GM04504 (cell line): ENCODE measurements around the gene ADGRL1.

ENCODE experiments used
- DNase-seq: peaks from one replicate; pipeline ENCODE4 v3.0.0-alpha.2; 2012; ENCODE audit warnings: low read depth

Gene ADGRL1

GRCh38 chr19:14138576-14139265 is 67.2 kb downstream of the ADGRL1 start:
- no peak for DNase-seq

GRCh38 chr19:14136509-14137281 is 69.3 kb downstream of the ADGRL1 start, which contains the start of gene ASF1B:
TSS of gene ASF1B (minus strand) at chr19:14136589. CDS start at chr19:14136456, 133 bp downstream.
- peak; percentile 100 for DNase-seq

GRCh38 chr19:14135985-14136508 is 69.9 kb downstream of the ADGRL1 start:
- no peak for DNase-seq

GRCh38 chr19:14135355-14135754 is 70.6 kb downstream of the ADGRL1 start:
- no peak for DNase-seq

- no peak for DNase-seq
Measured at GRCh38 chr19:14127929-14128509, 78.0 kb downstream of the ADGRL1 start.

- no peak for DNase-seq
Measured at GRCh38 chr19:14127176-14127575, 78.8 kb downstream of the ADGRL1 start.

GRCh38 chr19:14122924-14123323 is 83.0 kb downstream of the ADGRL1 start:
- no peak for DNase-seq

GRCh38 chr19:14120497-14120780 is 85.5 kb downstream of the ADGRL1 start:
- no peak for DNase-seq

- DNase-seq: no peak
Measured at GRCh38 chr19:14119644-14120496, 86.1 kb downstream of the ADGRL1 start.

- no peak for DNase-seq
Measured at GRCh38 chr19:14119146-14119545, 86.8 kb downstream of the ADGRL1 start.

GRCh38 chr19:14118165-14119051 is 87.6 kb downstream of the ADGRL1 start:
- DNase-seq: peak; percentile 54

- DNase-seq: peak; percentile 98
Measured at GRCh38 chr19:14117668-14118164, 88.3 kb downstream of the ADGRL1 start, which contains the start of gene PRKACA. TSS of gene PRKACA (minus strand) at chr19:14117762. CDS start at chr19:14117547, 215 bp downstream.

GRCh38 chr19:14116918-14117578 is 88.9 kb downstream of the ADGRL1 start:
- DNase-seq: no peak

GRCh38 chr19:14116525-14116917 is 89.4 kb downstream of the ADGRL1 start:
- DNase-seq: no peak

GRCh38 chr19:14115756-14116155 is 90.2 kb downstream of the ADGRL1 start:
- no peak for DNase-seq

- no peak for DNase-seq
Measured at GRCh38 chr19:14114854-14115253, 91.1 kb downstream of the ADGRL1 start.

GRCh38 chr19:14114439-14114838 is 91.5 kb downstream of the ADGRL1 start:
- no peak for DNase-seq

- no peak for DNase-seq
Measured at GRCh38 chr19:14113762-14114414, 92.1 kb downstream of the ADGRL1 start.

GRCh38 chr19:14112809-14113385 is 93.1 kb downstream of the ADGRL1 start:
- no peak for DNase-seq
